Stimulated activated CD8-positive, alpha-beta memory T cell treated with anti-CD3 and anti-CD28 coated beads, Interleukin-2, amount 100 ng/mL, for 48 hours (primary cell): Measurements from ENCODE around the gene RAB9A.
"Not testable (repeated sequence)": the region's sequence is repeated elsewhere in the genome, so short reads cannot be mapped to it uniquely, and the experiment has no call there.

Source experiments
- DNase-seq, 2 donors: peaks; one replicate each; pipeline ENCODE4 v3.0.0-alpha.2; 2020; ENCODE audit warnings: low read depth in 2 of 2

RAB9A gene

GRCh38 chrX:13669755-13670154, 19.2 kb upstream of the RAB9A start:
- DNase-seq: not testable (repeated sequence)

GRCh38 chrX:13670197-13670596, 18.7 kb upstream of the RAB9A start:
- no peak for DNase-seq

- DNase-seq: no peak
These were observed 15.9 kb upstream of the RAB9A start for GRCh38 chrX:13673016-13673415.

- DNase-seq: no peak
These were observed 12.0 kb upstream of the RAB9A start for GRCh38 chrX:13676885-13677284.

- not testable (repeated sequence) for DNase-seq
These were observed 9.2 kb upstream of the RAB9A start for GRCh38 chrX:13679700-13680099.

GRCh38 chrX:13681595-13681994, 7.3 kb upstream of the RAB9A start:
- DNase-seq: no peak

GRCh38 chrX:13684361-13684760, 4.6 kb upstream of the RAB9A start:
- no peak for DNase-seq

- DNase-seq: no peak
These were observed 3.7 kb upstream of the RAB9A start for GRCh38 chrX:13685126-13685763.

- DNase-seq: no peak
These were observed 1.7 kb upstream of the RAB9A start for GRCh38 chrX:13687203-13687602.

- DNase-seq: no peak
These were observed 457 bp upstream of the RAB9A start for GRCh38 chrX:13688384-13688957.

- no peak for DNase-seq
These were observed 848 bp downstream of the RAB9A start for GRCh38 chrX:13689741-13690211.

- DNase-seq: no peak
These were observed 1.9 kb downstream of the RAB9A start for GRCh38 chrX:13690836-13691235.

- no peak for DNase-seq
These were observed 3.0 kb downstream of the RAB9A start for GRCh38 chrX:13691841-13692371.

- no peak for DNase-seq
These were observed 3.9 kb downstream of the RAB9A start for GRCh38 chrX:13692771-13693231.

GRCh38 chrX:13693341-13693961, 4.5 kb downstream of the RAB9A start:
- DNase-seq: no peak

- DNase-seq: no peak
These were observed 5.4 kb downstream of the RAB9A start for GRCh38 chrX:13694359-13694758.

- no peak for DNase-seq
These were observed 6.1 kb downstream of the RAB9A start for GRCh38 chrX:13694983-13695382.

- no peak for DNase-seq
These were observed 6.7 kb downstream of the RAB9A start for GRCh38 chrX:13695601-13696115.

GRCh38 chrX:13697455-13697854, 8.5 kb downstream of the RAB9A start:
- DNase-seq: no peak

GRCh38 chrX:13697976-13698375, 9.0 kb downstream of the RAB9A start:
- no peak for DNase-seq

- no peak for DNase-seq
These were observed 9.5 kb downstream of the RAB9A start for GRCh38 chrX:13698432-13698831.

- no peak for DNase-seq
These were observed 10.4 kb downstream of the RAB9A start for GRCh38 chrX:13699183-13699826.
